HUES48 (cell line): Measurements from ENCODE around the gene GLIS1.

Experiments used
- H3K27ac ChIP-seq: one replicate; pipeline ENCODE4 v1.7.0; 2013; ENCODE audit warnings: low read depth, low read length, inconsistent platforms
- H3K27me3 ChIP-seq: 2 replicates; pipeline ENCODE4 v1.6.1; 2013; ENCODE audit warnings: mild to moderate bottlenecking, low read length; ENCODE audit not compliant: control insufficient read depth, insufficient read depth
- H3K36me3 ChIP-seq: 2 replicates; pipeline ENCODE4 v1.6.1; 2013; ENCODE audit warnings: low read length; ENCODE audit not compliant: control insufficient read depth, insufficient read depth
- H3K4me1 ChIP-seq: 2 replicates; pipeline ENCODE4 v1.6.1; 2013; ENCODE audit warnings: mild to moderate bottlenecking, low read length; ENCODE audit not compliant: control insufficient read depth, insufficient read depth
- H3K4me3 ChIP-seq: 2 replicates; pipeline ENCODE4 v1.5.1; 2013; ENCODE audit warnings: mild to moderate bottlenecking, low read depth, low read length
- H3K9ac ChIP-seq: 2 replicates; pipeline ENCODE4 v1.6.1; 2013; ENCODE audit warnings: mild to moderate bottlenecking, low read depth, low read length, moderate library complexity
- H3K9me3 ChIP-seq: 2 replicates; pipeline ENCODE4 v1.6.1; 2013; ENCODE audit warnings: low read length; ENCODE audit not compliant: control insufficient read depth, insufficient read depth

Gene GLIS1

GRCh38 chr1:53567851-53568250, 171.1 kb downstream of the GLIS1 start:
- Histone ChIP-seq H3K9me3 (0 out of 2 replicates have a peak, but pooled peaks cover 5% of the 10 kb centered on the region), H3K36me3 (no peaks in the 10 kb centered on the region), H3K4me1 (0 out of 2 replicates have a peak, but pooled peaks cover 3% of the 10 kb centered on the region), H3K27me3 (no peaks in the 10 kb centered on the region), H3K27ac (no peak overlapping the region), H3K9ac (no peak overlapping the region), H3K4me3 (no peak overlapping the region)

GRCh38 chr1:53567450-53567849, 171.5 kb downstream of the GLIS1 start:
- Histone ChIP-seq H3K9ac (no peak overlapping the region), H3K4me3 (no peak overlapping the region), H3K27me3 (no peaks in the 10 kb centered on the region), H3K9me3 (0 out of 2 replicates have a peak, but pooled peaks cover 5% of the 10 kb centered on the region), H3K36me3 (no peaks in the 10 kb centered on the region), H3K4me1 (0 out of 2 replicates have a peak, but pooled peaks cover 2% of the 10 kb centered on the region), H3K27ac (no peak overlapping the region)

GRCh38 chr1:53563611-53564010, 175.4 kb downstream of the GLIS1 start:
- H3K4me1 ChIP-seq: no peaks in the 10 kb centered on the region; the same call in 1 of the 2 replicates
- no peak overlapping the region for H3K9ac ChIP-seq
- no peak overlapping the region for H3K27ac ChIP-seq
- no peaks in the 10 kb centered on the region for H3K27me3 ChIP-seq
- 0 out of 2 replicates have a peak, but pooled peaks cover 5% of the 10 kb centered on the region for H3K9me3 ChIP-seq
- no peak overlapping the region for H3K4me3 ChIP-seq
- H3K36me3 ChIP-seq: no peaks in the 10 kb centered on the region

GRCh38 chr1:53562981-53563379, 176.0 kb downstream of the GLIS1 start:
- Histone ChIP-seq H3K4me1 (no peaks in the 10 kb centered on the region; the same call in 1 of the 2 replicates), H3K27ac (no peak overlapping the region), H3K36me3 (no peaks in the 10 kb centered on the region), H3K9me3 (0 out of 2 replicates have a peak, but pooled peaks cover 5% of the 10 kb centered on the region), H3K9ac (no peak overlapping the region), H3K27me3 (no peaks in the 10 kb centered on the region), H3K4me3 (no peak overlapping the region)

GRCh38 chr1:53562291-53562980, 176.5 kb downstream of the GLIS1 start:
- Histone ChIP-seq H3K36me3 (no peaks in the 10 kb centered on the region), H3K4me3 (no peak overlapping the region), H3K27me3 (no peaks in the 10 kb centered on the region), H3K9ac (no peak overlapping the region), H3K9me3 (no peaks in the 10 kb centered on the region), H3K27ac (no peak overlapping the region), H3K4me1 (no peaks in the 10 kb centered on the region; the same call in 1 of the 2 replicates)

GRCh38 chr1:53561503-53562105, 177.4 kb downstream of the GLIS1 start:
- Histone ChIP-seq H3K36me3 (no peaks in the 10 kb centered on the region), H3K9me3 (no peaks in the 10 kb centered on the region), H3K4me1 (no peaks in the 10 kb centered on the region; the same call in 1 of the 2 replicates), H3K27ac (no peak overlapping the region), H3K27me3 (no peaks in the 10 kb centered on the region), H3K9ac (no peak overlapping the region), H3K4me3 (no peak overlapping the region)

- Histone ChIP-seq H3K27ac (no peak overlapping the region), H3K4me1 (no peaks in the 10 kb centered on the region; the same call in 1 of the 2 replicates), H3K27me3 (no peaks in the 10 kb centered on the region)
These were observed 178.1 kb downstream of the GLIS1 start for GRCh38 chr1:53560581-53561502.

GRCh38 chr1:53559854-53560580, 178.9 kb downstream of the GLIS1 start:
- Histone ChIP-seq H3K36me3 (no peaks in the 10 kb centered on the region), H3K4me3 (no peak overlapping the region), H3K9ac (no peak overlapping the region), H3K9me3 (no peaks in the 10 kb centered on the region), H3K27me3 (no peaks in the 10 kb centered on the region), H3K4me1 (no peaks in the 10 kb centered on the region; the same call in 1 of the 2 replicates), H3K27ac (no peak overlapping the region)

More at GRCh38 chr1:53560581-53561502, 178.1 kb downstream of the GLIS1 start:
- Histone ChIP-seq H3K9ac (no peak overlapping the region), H3K4me3 (no peak overlapping the region), H3K9me3 (no peaks in the 10 kb centered on the region), H3K36me3 (no peaks in the 10 kb centered on the region)

- no peaks in the 10 kb centered on the region for H3K9me3 ChIP-seq
- no peaks in the 10 kb centered on the region for H3K27me3 ChIP-seq
- no peak overlapping the region for H3K4me3 ChIP-seq
- no peak overlapping the region for H3K27ac ChIP-seq
- H3K4me1 ChIP-seq: no peaks in the 10 kb centered on the region; the same call in 1 of the 2 replicates
- no peak overlapping the region for H3K9ac ChIP-seq
- no peaks in the 10 kb centered on the region for H3K36me3 ChIP-seq
These were observed 179.6 kb downstream of the GLIS1 start for GRCh38 chr1:53559391-53559815.

- Histone ChIP-seq H3K36me3 (no peaks in the 10 kb centered on the region), H3K4me1 (no peaks in the 10 kb centered on the region; the same call in 1 of the 2 replicates), H3K27me3 (no peaks in the 10 kb centered on the region)
These were observed 180.1 kb downstream of the GLIS1 start for GRCh38 chr1:53558739-53559315.

More at GRCh38 chr1:53558739-53559315, 180.1 kb downstream of the GLIS1 start:
- no peak overlapping the region for H3K4me3 ChIP-seq
- no peak overlapping the region for H3K27ac ChIP-seq
- H3K9me3 ChIP-seq: no peaks in the 10 kb centered on the region
- H3K9ac ChIP-seq: no peak overlapping the region
